Dermis microvascular lymphatic vessel endothelial cell (primary cell): ENCODE data around the gene HOXA7. TPM values are rescaled to one million over a fixed set of nuclear protein-coding genes. Genes with fewer than 3 reads are reported as not detected.
A peak's percentile ranks its signal among the peaks of the same experiment; 100 is the strongest.

Experiments
- DNase-seq, 2 donors: peaks; one replicate each; pipeline versions ENCODE4 v3.0.0 to v3.0.0-alpha.2; 2010; ENCODE audit warnings: low read depth in 2 of 2
- total RNA-seq: library from RNA; depleted of rRNA; stranded (reverse); fragments of >200 nt; gene quantifications from 2 replicates; pipeline ENCODE4 v1.2.1, GENCODE V29; 2014

Gene HOXA7
- total RNA-seq, 1 donor from 2014 or later = 1.0 TPM

- DNase-seq = no peak
Observed at GRCh38 chr7:27170426-27171324, 14.2 kb upstream of the HOXA7 start.

DNA sequence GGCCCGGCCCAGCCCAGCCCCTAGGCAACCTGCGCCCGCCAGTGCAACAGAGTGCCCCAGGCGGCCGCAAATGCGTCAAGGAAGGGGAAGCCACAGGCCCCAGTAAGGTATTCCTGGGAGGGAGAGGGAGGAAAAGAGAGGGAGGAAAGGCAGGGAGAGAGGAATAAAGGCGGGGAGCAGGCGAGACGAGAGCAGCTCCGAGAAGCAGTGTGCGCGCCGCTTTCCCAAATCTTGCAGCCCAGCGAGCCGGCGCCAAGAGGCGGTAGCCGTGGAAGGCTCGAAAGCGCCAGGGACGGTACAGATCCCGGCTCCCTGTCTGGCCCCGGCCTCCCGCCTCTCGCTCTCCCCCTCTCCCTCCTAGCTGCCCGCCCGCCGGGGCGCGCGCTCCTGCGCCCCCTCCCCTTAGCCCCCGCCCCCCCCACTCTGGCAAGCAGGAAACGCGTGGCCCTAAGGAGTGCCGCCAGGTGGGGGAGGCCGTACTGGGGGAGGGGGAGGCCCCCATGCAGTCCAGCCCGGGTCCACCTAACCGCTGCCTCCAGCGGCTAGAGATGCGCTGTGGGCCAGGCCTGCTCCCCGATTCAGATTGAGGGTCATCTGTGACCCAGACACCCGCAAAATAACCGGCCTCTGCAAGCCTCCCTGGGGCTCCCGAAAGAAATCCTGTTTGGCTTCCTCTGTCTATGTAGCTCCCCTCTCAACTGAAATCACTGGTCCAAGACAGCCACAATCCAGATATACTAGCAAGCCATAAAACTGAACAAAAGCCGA lies 13.4 kb upstream of the HOXA7 start:
- DNase-seq = peak in 1 of 2 donors; percentile 15

DNA sequence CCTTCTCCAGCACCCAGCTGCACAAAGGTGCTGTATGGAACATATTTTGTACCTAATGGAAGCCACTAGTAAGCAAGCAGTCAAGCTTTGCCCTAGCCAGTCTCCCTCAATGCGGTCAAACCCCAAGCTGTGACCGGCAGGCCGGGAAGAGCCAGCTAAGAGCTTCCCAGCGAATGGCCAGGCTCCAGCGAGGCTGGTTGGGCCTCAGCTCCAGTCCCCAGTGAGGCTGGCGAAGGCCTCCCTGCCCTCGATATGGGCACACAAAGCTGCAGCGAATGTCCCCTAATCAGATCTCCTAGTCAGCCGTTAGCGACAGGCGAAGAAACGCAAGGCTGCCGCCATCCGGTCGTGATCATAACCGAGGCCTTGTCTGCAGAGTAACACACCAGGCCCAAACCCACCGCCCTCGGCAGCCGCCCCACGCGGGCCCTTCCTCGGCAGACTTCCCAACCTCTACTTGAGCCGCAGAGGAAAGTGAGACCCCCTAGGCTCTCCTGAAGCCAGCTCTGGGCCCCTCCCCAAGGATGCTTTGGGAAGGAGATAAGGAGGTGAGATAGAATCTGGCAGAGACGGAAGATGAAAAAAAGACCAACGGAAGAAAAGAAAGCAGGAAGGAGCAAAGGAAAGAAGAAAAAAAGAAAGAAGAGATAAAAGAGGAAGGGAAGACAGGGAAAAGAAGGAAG lies 11.9 kb upstream of the HOXA7 start:
- no peak for DNase-seq

- DNase-seq = no peak
Observed at GRCh38 chr7:27167916-27168264, 11.4 kb upstream of the HOXA7 start.

DNA sequence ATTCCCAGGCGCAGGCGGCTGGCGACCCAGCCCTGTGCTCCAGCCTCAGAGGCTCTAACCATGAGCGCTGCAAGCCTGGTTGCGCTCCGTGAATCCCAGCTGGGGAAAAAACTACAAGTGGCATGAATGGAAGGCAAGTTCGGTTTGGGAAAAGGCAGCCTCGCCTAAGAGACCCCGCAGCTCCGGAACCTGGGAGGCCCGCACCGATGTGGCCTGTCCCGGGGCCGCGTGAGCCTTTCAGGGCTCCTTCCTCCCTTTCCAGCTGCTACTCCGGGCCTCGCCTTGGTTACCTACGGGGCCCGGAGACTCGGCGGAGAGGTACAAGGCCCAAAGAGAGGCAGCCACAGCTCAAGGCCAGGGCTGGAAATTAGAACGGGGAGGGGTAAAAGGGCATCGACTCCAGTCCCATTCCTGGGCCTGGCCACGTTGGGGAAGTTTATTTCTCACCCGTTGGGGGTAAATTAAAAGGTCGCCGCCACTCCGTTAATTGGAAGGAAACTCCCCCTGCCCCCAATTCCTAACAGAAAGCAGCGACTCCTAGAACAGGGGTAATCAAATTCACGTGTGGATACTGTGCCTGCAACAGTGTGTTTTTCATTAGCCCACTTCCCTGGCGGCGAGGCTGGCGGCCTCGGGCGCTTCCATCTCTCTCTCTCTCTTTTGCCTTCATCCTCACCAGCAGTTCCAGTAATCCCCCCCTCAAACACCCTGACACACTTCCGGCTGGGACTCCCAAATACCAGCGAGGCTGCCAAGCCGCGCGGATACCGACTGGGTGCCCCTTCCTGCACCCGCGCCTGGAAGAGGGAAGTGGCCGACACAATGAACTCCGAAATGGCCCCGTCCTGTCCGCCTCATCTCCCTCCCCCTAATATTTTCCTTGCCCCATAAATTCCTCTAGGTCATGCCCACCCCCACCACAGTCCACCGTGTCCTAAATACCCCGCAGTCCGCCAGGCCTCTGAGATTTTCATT lies 10.3 kb upstream of the HOXA7 start:
- DNase-seq = no peak

- no peak for DNase-seq
Observed at GRCh38 chr7:27165996-27166530, 9.6 kb upstream of the HOXA7 start.

- peak; percentile 92 to 99 for DNase-seq
Observed at GRCh38 chr7:27165089-27165995, 8.9 kb upstream of the HOXA7 start, which contains the start of gene HOXA9. TSS of gene HOXA9 (minus strand) at chr7:27165537. CDS start at chr7:27165457, 80 bp downstream.

- peak in 1 of 2 donors; percentile 52 for DNase-seq
Observed at GRCh38 chr7:27164367-27165088, 8.1 kb upstream of the HOXA7 start.

DNA sequence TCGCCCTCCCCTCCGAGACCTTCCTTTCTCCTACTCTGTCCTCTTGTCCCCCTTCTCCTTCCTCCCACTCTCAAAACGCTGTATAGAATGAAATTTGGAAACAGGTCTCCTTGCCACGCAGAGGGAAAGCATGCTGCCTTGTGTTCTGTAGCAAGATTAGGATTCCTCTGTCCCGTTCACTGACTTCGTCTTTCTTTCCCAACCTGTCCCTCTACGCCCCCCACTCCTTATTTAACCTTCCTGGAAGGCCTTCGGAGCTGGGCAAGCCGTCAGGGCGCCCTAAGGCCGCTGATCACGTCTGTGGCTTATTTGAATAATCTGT lies 7.5 kb upstream of the HOXA7 start:
- DNase-seq = no peak

DNA sequence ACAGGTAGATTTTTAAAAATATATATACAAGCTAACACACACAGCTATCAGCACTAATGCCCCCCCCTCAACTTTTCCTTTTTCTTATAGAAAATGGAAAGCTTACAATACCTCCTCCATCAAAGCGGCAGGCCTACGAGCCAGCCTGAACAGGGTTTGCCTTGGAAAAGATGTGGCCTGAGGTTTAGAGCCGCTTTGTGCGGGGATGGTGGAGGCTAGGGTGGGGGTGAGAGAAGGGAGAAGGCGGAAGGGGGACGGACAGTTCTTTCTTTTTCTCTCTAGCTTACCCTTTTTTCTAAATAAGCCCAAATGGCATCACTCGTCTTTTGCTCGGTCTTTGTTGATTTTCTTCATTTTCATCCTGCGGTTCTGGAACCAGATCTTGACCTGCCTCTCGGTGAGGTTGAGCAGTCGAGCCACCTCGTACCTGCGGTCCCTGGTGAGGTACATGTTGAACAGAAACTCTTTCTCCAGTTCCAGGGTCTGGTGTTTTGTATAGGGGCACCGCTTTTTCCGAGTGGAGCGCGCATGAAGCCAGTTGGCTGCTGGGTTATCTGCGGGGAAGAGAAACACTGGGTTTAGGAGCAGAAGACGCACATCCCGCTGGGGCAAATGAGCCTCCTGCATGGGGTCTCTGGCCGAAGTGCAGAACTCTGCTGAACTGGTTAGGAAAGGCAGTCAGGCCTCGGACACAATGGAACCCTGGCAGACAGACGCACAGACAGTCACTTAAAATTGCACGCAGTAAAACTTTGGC lies 7.0 kb upstream of the HOXA7 start:
- no peak for DNase-seq

- DNase-seq = no peak
Observed at GRCh38 chr7:27162561-27163287, 6.2 kb upstream of the HOXA7 start.

DNA sequence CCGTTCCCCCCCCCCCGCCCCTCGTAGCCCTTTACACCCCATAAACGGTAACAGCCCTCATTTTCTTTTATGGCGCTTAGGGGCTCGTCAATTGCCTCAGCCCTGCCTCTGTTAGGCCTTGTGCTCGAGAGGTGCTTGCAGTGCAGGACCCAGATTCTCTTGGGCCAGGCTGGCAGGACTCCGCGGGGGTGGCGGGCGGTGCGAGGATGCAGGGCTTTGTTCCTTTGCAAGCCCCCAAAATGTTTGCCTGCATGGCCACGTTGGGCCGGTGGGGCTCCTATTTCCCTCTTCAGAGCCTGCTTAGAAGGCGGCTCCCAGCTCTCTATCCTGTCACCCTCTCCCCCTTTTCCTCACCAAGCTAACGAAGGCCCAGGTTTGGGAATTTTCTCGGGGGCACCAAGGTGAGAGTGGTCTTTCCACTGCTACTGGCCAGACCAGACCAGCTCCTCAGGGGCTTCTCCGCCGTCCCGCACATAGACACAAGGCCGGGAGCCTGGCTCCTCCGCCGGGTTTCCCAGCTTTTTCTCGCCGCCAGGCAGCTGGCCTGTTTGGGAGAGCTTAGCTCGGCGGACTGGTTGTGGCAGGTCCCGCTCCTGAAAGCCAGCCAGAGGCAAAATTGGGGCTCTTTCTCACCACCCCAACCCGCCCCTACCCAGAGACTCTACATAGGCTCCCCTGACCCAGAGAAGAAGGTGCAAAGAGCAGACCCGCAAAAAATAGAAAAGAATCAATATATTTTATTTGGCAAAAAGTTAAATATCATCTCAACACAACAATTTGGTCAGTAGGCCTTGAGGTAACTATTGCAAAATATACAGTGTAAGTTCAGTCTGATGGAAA lies 5.5 kb upstream of the HOXA7 start:
- no peak for DNase-seq

DNA sequence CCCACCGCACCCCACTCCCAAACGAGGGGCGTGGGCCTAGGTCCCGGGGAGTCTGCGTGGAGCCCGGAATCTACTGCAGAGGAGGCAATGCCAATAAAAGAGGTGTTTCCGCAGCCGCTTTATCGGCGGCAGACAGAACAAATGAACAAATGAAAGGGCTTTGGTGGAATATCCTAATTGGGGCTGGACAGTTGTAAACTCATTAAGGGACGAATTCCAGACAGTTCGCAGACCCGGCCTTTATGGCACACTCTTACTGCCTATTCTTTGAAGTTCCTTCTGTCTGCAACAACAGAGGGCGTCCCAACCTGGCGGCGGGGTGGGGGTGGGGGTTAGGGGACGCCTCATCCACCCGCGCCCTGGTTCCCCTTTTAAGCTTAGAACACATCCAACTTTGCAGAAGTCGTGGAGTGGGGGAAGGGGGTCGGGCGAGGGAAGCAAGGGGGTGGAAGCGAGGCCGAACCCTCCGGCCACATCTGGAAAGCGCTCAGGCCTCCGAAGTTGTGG lies 4.8 kb upstream of the HOXA7 start:
- DNase-seq = no peak

DNA sequence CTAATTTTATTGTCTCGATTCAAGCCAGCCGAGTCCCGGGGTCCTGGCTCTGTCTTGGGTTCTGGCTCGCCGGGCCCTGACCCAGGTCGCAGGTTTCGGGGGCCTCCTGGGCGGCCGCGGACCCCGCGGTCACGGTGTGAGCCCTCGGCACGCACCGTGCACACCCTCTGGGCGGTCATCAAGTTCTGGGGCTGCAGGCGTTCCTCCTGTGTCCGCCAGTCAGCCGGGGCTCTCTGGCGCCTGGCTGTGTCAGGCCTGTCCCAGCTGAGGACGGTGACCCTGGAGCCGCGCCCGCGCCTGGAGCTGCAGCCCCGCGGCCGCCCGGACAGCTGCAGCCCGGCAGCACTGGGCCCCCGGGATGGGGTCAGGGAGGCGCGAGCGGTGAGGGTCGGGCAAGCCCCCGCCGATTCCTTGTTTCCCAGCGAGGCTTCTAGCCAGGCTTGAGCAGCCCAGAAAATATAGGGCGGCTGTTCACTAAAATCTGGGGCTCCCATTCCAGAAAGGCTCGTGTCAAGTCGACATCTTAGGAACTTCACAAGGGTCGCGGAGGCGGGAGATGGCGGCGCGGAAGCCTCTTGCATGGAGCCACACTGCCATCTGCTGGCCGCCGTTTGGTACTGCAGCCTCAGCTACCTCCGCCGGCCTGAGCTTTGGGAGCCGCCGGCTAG lies 4.2 kb upstream of the HOXA7 start:
- DNase-seq = peak in 1 of 2 donors; percentile 84

DNA sequence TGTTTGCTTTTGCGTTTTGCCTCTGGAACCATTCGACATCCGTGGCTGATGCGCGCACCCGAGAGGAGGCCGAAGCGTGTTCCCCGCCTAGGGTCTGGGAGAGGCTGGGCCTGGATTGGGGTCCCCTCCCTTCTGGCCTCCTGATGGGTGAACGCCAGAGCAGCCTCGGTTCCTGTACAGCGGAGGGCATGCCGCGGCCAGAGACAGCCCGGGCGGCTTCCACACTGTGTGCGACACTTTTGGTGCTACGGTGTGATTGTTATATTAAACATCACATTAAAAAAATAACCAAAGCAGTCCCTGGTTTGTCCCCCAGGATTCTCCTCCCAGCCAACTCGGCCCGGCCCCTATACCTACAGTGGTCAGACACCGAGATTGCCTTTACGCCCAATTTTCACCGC lies 3.7 kb upstream of the HOXA7 start:
- DNase-seq = no peak
